ENCODE data around the gene NQO1.

DNA sequence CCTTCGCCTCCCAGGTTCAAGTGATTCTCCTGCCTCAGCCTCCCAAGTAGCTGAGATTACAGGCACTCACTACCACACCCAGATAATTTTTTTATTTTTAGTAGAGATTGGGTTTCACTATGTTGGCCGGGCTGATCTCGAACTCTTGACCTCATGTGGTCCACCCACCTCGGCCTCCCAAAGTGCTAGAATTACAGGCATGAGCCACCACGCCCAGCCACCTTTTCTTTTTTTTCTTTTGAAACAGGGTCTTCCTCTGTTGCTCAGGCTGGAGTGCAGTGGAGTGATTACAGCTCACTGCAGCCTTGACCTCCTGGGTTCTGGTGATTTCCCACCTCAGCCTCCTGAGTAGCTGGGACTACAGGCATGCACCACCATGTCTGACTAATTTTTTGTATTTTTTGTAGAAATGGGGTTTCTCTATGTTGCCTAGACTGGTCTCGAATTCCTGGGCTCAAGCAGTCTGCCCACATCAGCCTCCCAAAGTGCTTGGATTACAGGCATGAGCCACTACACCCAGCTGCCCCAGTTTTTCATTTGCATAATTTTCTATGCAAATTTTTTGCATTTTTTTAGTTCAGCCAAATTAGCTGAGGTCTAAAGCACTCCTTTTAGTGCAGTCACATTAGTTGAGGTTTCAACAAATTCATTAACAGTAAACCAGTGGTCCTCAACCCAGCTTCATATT is 47.0 kb upstream of the NQO1 start:
- TF ChIP-seq, protein P1, sequence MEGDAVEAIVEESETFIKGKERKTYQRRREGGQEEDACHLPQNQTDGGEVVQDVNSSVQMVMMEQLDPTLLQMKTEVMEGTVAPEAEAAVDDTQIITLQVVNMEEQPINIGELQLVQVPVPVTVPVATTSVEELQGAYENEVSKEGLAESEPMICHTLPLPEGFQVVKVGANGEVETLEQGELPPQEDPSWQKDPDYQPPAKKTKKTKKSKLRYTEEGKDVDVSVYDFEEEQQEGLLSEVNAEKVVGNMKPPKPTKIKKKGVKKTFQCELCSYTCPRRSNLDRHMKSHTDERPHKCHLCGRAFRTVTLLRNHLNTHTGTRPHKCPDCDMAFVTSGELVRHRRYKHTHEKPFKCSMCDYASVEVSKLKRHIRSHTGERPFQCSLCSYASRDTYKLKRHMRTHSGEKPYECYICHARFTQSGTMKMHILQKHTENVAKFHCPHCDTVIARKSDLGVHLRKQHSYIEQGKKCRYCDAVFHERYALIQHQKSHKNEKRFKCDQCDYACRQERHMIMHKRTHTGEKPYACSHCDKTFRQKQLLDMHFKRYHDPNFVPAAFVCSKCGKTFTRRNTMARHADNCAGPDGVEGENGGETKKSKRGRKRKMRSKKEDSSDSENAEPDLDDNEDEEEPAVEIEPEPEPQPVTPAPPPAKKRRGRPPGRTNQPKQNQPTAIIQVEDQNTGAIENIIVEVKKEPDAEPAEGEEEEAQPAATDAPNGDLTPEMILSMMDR (IDR thresholded peaks at IDR 0.05): no peak
- no peak for TF ChIP-seq POLR2A (IDR thresholded peaks at IDR 0.05)

Measured in gastroesophageal sphincter (tissue), 3 donors.